K562 (cell line): ENCODE measurements around the gene PPP2R3C. TPM values are rescaled to one million over a fixed set of nuclear protein-coding genes. Genes with fewer than 3 reads are reported as not detected.
A peak's percentile ranks its signal among the peaks of the same experiment; 100 is the strongest.

Experiments used
- ATAC-seq: fragments of 200-7000 bp; cut with Tn5 transposase; 3 replicates; pipeline ENCODE4 v1.9.1; 2020; ENCODE audit warnings: moderate library complexity
- BruUV-seq: library from RNA; stranded (reverse); fragments of 400-500 nt; replicated peaks from 2 replicates; lab custom pipeline; 2021; lab: Mats Ljungman, UMichigan
- CTCF ChIA-PET: fragments of 300-600 bp; formaldehyde crosslinking; extraction: SDS; loops from one replicate; lab custom pipeline; 2021; ENCODE audit warnings: low intra/inter-chr PET ratio; lab: Yijun Ruan, JAX
- POLR2A ChIA-PET: fragments of 300-600, 350-650 bp; sonication (Branson Sonifier 250); formaldehyde crosslinking; extraction: SDS; loops from one replicate; lab custom pipeline; 2021; ENCODE audit warnings: antibody characterized with exemption, inconsistent platforms; lab: Yijun Ruan, JAX
- DNase-seq, 4 experiments: peaks; one replicate each; pipeline versions ENCODE4 v3.0.0 to v3.0.0-alpha.2; 2011 to 2018; ENCODE audit warnings: low spot score in 3 of 4, mixed read lengths in 3 of 4; ENCODE audit errors: extremely low read depth in 1 of 4
- FAIRE-seq: peaks from 2 replicates; lab custom pipeline; 2011; peaks lifted over from hg19 to GRCh38; lab: Jason Lieb, UNC
- H2AFZ ChIP-seq: 2 replicates; pipeline ENCODE4 v1.6.0; 2011; ENCODE audit warnings: low read depth, low read length, control low read depth, inconsistent platforms
- H3K27ac ChIP-seq: fragments of 200-600 bp; 3 replicates; pipeline ENCODE4 v1.8.0; 2011; ENCODE audit warnings: low read depth, mild to moderate bottlenecking, control low read depth, inconsistent platforms, low read length, moderate library complexity, mixed read lengths; ENCODE audit errors: extremely low read depth
- H3K27me3 ChIP-seq, 2 experiments: fragments of 300-600 bp in 1 of 2; 2 replicates in 1 of 2; 3 replicates in 1 of 2; pipeline versions ENCODE4 v1.6.0 to v1.8.0; 2011; ENCODE audit warnings: inconsistent platforms in 2 of 2, low read length in 2 of 2, mild to moderate bottlenecking in 1 of 2, mixed read lengths in 1 of 2, moderate library complexity in 1 of 2; ENCODE audit not compliant: control insufficient read depth in 2 of 2, insufficient read depth in 2 of 2
- H3K36me3 ChIP-seq: fragments of 300-600 bp; 3 replicates; pipeline ENCODE4 v1.8.0; 2011; ENCODE audit warnings: mild to moderate bottlenecking, low read length, inconsistent platforms; ENCODE audit not compliant: control insufficient read depth, insufficient read depth
- H3K4me1 ChIP-seq, 2 experiments: fragments of 200-600 bp in 1 of 2; replicated peaks in 1 of 2; 2 replicates in 1 of 2; 3 replicates in 1 of 2; pipeline versions ENCODE4 v1.5.1 to v1.8.0; 2011; ENCODE audit warnings: inconsistent platforms in 2 of 2, low read length in 2 of 2, mild to moderate bottlenecking in 1 of 2, mixed read lengths in 1 of 2, moderate library complexity in 1 of 2; ENCODE audit not compliant: control insufficient read depth in 2 of 2, insufficient read depth in 2 of 2
- H3K4me2 ChIP-seq: 2 replicates; pipeline ENCODE4 v1.6.1; 2011; ENCODE audit warnings: low read length, control low read depth, inconsistent platforms, mixed read lengths; ENCODE audit not compliant: insufficient read depth
- H3K4me3 ChIP-seq: fragments of 200-600 bp; sonication (generic), shearing (Covaris generic); 2 replicates; pipeline ENCODE4 v1.5.1; 2016; ENCODE audit warnings: control low read depth, inconsistent platforms
- H3K79me2 ChIP-seq: fragments of 200-600 bp; 3 replicates; pipeline ENCODE4 v1.8.0; 2011; ENCODE audit warnings: low read length, inconsistent platforms; ENCODE audit not compliant: control insufficient read depth, insufficient read depth
- H3K9ac ChIP-seq, 2 experiments: 2 replicates each; pipeline versions ENCODE4 v1.6.0 to v1.6.1; 2011; ENCODE audit warnings: low read depth in 2 of 2, low read length in 2 of 2, control low read depth in 1 of 2, inconsistent platforms in 1 of 2, mild to moderate bottlenecking in 1 of 2, mixed read lengths in 1 of 2; ENCODE audit not compliant: insufficient read depth in 1 of 2
- H3K9me1 ChIP-seq: one replicate; pipeline ENCODE4 v1.6.0; 2011; ENCODE audit warnings: inconsistent platforms, mild to moderate bottlenecking, low read length, moderate library complexity; ENCODE audit not compliant: control insufficient read depth, insufficient read depth
- H3K9me3 ChIP-seq: replicated peaks from 2 replicates; pipeline ENCODE4 v1.5.1; 2011; ENCODE audit warnings: low read depth, low read length, inconsistent platforms; ENCODE audit not compliant: control insufficient read depth, insufficient read depth
- H4K20me1 ChIP-seq: replicated peaks from 2 replicates; pipeline ENCODE4 v1.6.1; 2011; ENCODE audit warnings: low read length, inconsistent platforms, mixed read lengths; ENCODE audit not compliant: control insufficient read depth, insufficient read depth
- WGBS: fragments of 100-300 bp; shearing (Covaris generic); methylation state at CpG from one replicate; pipeline ENCODE4 v1.1.6; 2016; ENCODE audit warnings: low coverage, mixed read lengths; ENCODE audit not compliant: insufficient coverage; ENCODE audit errors: missing lambda C conversion rate; 5-methylcytosine and 5-hydroxymethylcytosine counted together
- in situ Hi-C: fragments of 300-500 bp; cut with MboI; formaldehyde crosslinking; loops from 4 replicates; pipeline ENCODE4 v1.15.0; 2018; ENCODE audit warnings: inconsistent platforms, mixed read lengths
- intact Hi-C: fragments of 100-400 bp; cut with micrococcal nuclease; formaldehyde crosslinking; loops from 2 replicates; pipeline ENCODE4 v1.14.2; 2022
- polyA plus RNA-seq, 8 experiments: library from polyadenylated mRNA; depleted of rRNA in 4 of 8; stranded (reverse) in 5 of 8; unstranded in 3 of 8; fragments of >200 nt; fragmentation: Nextera tagmentation in 2 of 8; fragmentation: Illumina TruSeq in 1 of 8; extraction: Ambion mirVana in 2 of 8; extraction: Trizol in 1 of 8; gene quantifications; 2 replicates each; pipeline versions ENCODE4 v1.2.1 to v1.2.3, GENCODE V29; 2011 to 2014; ENCODE audit warnings: inconsistent platforms in 1 of 8, missing spikeins in 1 of 8
- total RNA-seq, 7 experiments: library from RNA; depleted of rRNA in 6 of 7; stranded (reverse); fragments of >200 nt in 6 of 7; fragmentation: Illumina TruSeq in 2 of 7; extraction: Trizol in 2 of 7; gene quantifications; 2 replicates each; pipeline versions ENCODE4 v1.2.1 to v1.2.3, GENCODE V29; 2011 to 2021; ENCODE audit warnings: low replicate concordance in 1 of 7
- TF ChIP-seq, protein P1 (sequence below), 2 experiments: fragments of 450-650 bp in 1 of 2; sonication (generic) in 1 of 2; formaldehyde crosslinking in 1 of 2; IDR thresholded peaks in 1 of 2; conservative IDR thresholded peaks in 1 of 2; 2 replicates each; pipeline versions ENCODE4 v1.6.1 to v1.8.1; 2016 to 2023; ENCODE audit warnings: mild to moderate bottlenecking in 2 of 2, moderate library complexity in 2 of 2, inconsistent platforms in 1 of 2, missing genetic modification reagents in 1 of 2
- TF ChIP-seq, protein P2 (sequence below), 3 experiments: IDR thresholded peaks in 2 of 3; conservative IDR thresholded peaks in 1 of 3; 2 replicates each; pipeline ENCODE4 v1.5.1; 2011 to 2012; ENCODE audit warnings: low read length in 3 of 3, mild to moderate bottlenecking in 3 of 3, control low read depth in 2 of 3, improper control_type of control experiment in 1 of 3, inconsistent platforms in 1 of 3, low read depth in 1 of 3, mixed read lengths in 1 of 3, moderate library complexity in 1 of 3; ENCODE audit not compliant: insufficient read depth in 2 of 3

PPP2R3C gene
- total and polyA plus RNA-seq, 9 of the 15 experiments (the other 6 are each of a cell fraction or from before 2014, with no cell fraction given): 14.7 to 43.3 (median 22.7) TPM

DNA sequence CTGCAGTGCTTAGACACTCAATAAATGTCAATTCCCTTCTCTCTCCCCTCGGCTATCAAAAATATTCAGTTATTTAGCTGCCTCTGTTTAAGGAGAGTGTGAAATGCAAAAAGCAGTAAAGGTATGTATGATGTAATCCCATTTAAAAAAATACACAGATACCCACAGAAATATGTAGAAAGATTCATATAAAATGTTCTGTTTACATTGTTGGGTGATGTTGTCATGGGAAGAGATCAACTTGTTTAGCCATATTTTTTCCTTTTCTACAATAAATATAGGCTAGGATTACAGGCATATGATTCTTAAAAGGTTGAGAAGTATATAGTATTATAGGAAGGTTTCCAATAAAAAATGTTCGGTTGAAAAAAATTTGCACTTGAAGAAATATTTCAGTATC is 7.8 kb downstream of the PPP2R3C start:
- POLR2A ChIA-PET: interaction anchor here (1.6 kb wide), 1 partner anchor 10 kb away, joined by 10 read pairs; no protein-coding TSS in a partner anchor
- Histone ChIP-seq H3K4me1 (peaks cover 0 to 6% of the 10 kb centered on the region in 2 experiments; a peak in 2 of 5 replicates), H3K79me2 (no peaks in the 10 kb centered on the region), H3K4me3 (no peak overlapping the region), H3K4me2 (no peak overlapping the region), H3K9me1 (no peaks in the 10 kb centered on the region), H3K9ac (no peak overlapping the region), H4K20me1 (no peaks in the 10 kb centered on the region), H3K36me3 (peaks cover 34% of the 10 kb centered on the region; the same call in 2 of the 3 replicates), H2AFZ (no peak overlapping the region), H3K9me3 (0 out of 2 replicates have a peak, but pooled peaks cover 2% of the 10 kb centered on the region), H3K27me3 (no peaks in the 10 kb centered on the region), H3K27ac (no peak overlapping the region)
- FAIRE-seq: no peak
- TF ChIP-seq, protein P1, sequence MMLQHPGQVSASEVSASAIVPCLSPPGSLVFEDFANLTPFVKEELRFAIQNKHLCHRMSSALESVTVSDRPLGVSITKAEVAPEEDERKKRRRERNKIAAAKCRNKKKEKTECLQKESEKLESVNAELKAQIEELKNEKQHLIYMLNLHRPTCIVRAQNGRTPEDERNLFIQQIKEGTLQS (IDR thresholded peaks at IDR 0.05): 0 out of 2 replicates have a peak, but pooled peaks have one; percentile 13
- TF ChIP-seq, protein P1 (CRISPR knock-in tag; conservative IDR thresholded peaks at IDR 0.05): no peak
- TF ChIP-seq, protein P2, sequence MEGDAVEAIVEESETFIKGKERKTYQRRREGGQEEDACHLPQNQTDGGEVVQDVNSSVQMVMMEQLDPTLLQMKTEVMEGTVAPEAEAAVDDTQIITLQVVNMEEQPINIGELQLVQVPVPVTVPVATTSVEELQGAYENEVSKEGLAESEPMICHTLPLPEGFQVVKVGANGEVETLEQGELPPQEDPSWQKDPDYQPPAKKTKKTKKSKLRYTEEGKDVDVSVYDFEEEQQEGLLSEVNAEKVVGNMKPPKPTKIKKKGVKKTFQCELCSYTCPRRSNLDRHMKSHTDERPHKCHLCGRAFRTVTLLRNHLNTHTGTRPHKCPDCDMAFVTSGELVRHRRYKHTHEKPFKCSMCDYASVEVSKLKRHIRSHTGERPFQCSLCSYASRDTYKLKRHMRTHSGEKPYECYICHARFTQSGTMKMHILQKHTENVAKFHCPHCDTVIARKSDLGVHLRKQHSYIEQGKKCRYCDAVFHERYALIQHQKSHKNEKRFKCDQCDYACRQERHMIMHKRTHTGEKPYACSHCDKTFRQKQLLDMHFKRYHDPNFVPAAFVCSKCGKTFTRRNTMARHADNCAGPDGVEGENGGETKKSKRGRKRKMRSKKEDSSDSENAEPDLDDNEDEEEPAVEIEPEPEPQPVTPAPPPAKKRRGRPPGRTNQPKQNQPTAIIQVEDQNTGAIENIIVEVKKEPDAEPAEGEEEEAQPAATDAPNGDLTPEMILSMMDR (IDR thresholded peaks at IDR 0.05 in 2 of 3, conservative IDR thresholded peaks at IDR 0.05 in 1 of 3; ENCODE audit: insufficient read depth in 2 of 3, low read depth in 1 of 3, low read length in 3 of 3): no peak
- no TSS peak for BruUV-seq
- ATAC-seq: no peak
- no peak for DNase-seq
- intact Hi-C loops (no loop called here), in situ Hi-C loops (no loop called here)
- CTCF ChIA-PET: no interaction called here
- WGBS: 93% methylated on average over 2 of the region's 2 CpGs
